ENCODE results near the gene CNOT3. TPM values are rescaled to one million over a fixed set of nuclear protein-coding genes. Genes with fewer than 3 reads are reported as not detected.

The CNOT3 gene
- total RNA-seq, 2 donors from 2014 or later, result 22.4 to 51.4 TPM

DNA sequence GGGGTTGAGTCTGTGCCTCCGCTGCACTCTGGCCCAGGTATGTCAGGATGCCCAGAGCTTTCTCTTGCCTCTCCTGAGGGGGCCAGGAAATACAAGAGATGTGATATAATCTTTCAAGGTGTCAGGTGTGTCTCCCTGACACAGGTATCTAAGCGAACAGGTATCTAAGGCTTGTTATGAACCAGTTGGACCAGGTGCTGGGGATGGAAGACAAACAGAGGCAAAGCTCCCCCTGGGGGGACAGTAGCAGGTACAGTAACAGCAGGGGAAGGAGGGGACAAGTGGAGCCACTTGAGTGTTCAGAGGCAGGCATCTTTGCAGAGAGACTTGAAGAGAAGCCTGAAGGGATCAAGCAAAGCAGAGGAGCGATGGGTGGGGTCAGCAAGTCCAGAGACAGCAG, 19.4 kb downstream of the CNOT3 start:
- Histone ChIP-seq H3K4me3 (no peak overlapping the region), H3K27me3 (no peaks in the 10 kb centered on the region), H3K9me3 (no peaks in the 10 kb centered on the region), H3K27ac (no peak overlapping the region), H3K4me1 (peaks cover 34% of the 10 kb centered on the region), H3K36me3 (replicated peaks in 1 of 2; ENCODE audit: insufficient read depth in 1 of 2, low read depth in 2 of 2) (peaks cover 5 to 28% of the 10 kb centered on the region in 2 donors)
- DNase-seq (no peak), ATAC-seq (no peak)
- intact Hi-C loops (cut with DNase I), result no loop called here
- WGBS, 2 donors, result 79 to 83% methylated on average over 3 of the region's 3 CpGs
- TF ChIP-seq CTCF (IDR thresholded peaks at IDR 0.05), result no peak
- TF ChIP-seq POLR2A (IDR thresholded peaks at IDR 0.05), result no peak

- intact Hi-C loops (cut with DNase I), result no loop called here
- Histone ChIP-seq H3K4me1 (peaks cover 42% of the 10 kb centered on the region), H3K36me3 (replicated peaks in 1 of 2; ENCODE audit: insufficient read depth in 1 of 2, low read depth in 2 of 2) (peaks cover 5 to 13% of the 10 kb centered on the region in 2 donors), H3K4me3 (peak overlapping the region; percentile 30 to 59), H3K9me3 (no peaks in the 10 kb centered on the region), H3K27me3 (no peaks in the 10 kb centered on the region), H3K27ac (peak overlapping the region; percentile 80 to 96 (median 93))
- WGBS, 2 donors, result 5 to 6% methylated on average over 7 to 19 of the region's 19 CpGs
- no peak for ATAC-seq
- TF ChIP-seq POLR2A (IDR thresholded peaks at IDR 0.05), result no peak
- no peak for TF ChIP-seq CTCF (IDR thresholded peaks at IDR 0.05)
- DNase-seq, result no peak
Measured at GRCh38 chr19:54158812-54159351, 21.3 kb downstream of the CNOT3 start.

- Histone ChIP-seq H3K27ac (peak within 1 kb of the TSS; percentile 86 to 96 (median 93)), H3K4me3 (peak within 1 kb of the TSS; percentile 30 to 59), H3K36me3 (replicated peaks in 1 of 2; ENCODE audit: insufficient read depth in 1 of 2, low read depth in 2 of 2) (peaks cover 5 to 11% of the 10 kb centered on the region in 2 donors), H3K9me3 (no peaks in the 10 kb centered on the region), H3K27me3 (no peaks in the 10 kb centered on the region), H3K4me1 (peaks cover 46% of the 10 kb centered on the region)
- 0% methylated on average over 70 to 72 of the region's 72 CpGs for WGBS, 2 donors
- ATAC-seq (peak; percentile 93), DNase-seq (peak; percentile 100)
- TF ChIP-seq CTCF (IDR thresholded peaks at IDR 0.05) (peak in 5 of 7 experiments; percentile 7 to 54 (median 41)), POLR2A (IDR thresholded peaks at IDR 0.05) (peak; percentile 54 to 82 (median 79))
- intact Hi-C loops (cut with DNase I), result no loop called here
Measured at GRCh38 chr19:54159352-54160181, 22.0 kb downstream of the CNOT3 start, which contains the start of gene LENG1. TSS of gene LENG1 (minus strand) at chr19:54159721. CDS start at chr19:54159695, 26 bp downstream.

- H3K4me3 ChIP-seq, result peak overlapping the region; percentile 3 to 29
- ATAC-seq (no peak), DNase-seq (no peak)
- no peaks in the 10 kb centered on the region for H3K9me3 ChIP-seq
- peaks cover 5 to 9% of the 10 kb centered on the region in 2 donors for H3K36me3 ChIP-seq (replicated peaks in 1 of 2; ENCODE audit: insufficient read depth in 1 of 2, low read depth in 2 of 2)
- no peaks in the 10 kb centered on the region for H3K27me3 ChIP-seq
- H3K4me1 ChIP-seq, result peaks cover 48% of the 10 kb centered on the region
- intact Hi-C loops (cut with DNase I), result no loop called here
- no peak for TF ChIP-seq POLR2A (IDR thresholded peaks at IDR 0.05)
- no peak for TF ChIP-seq CTCF (IDR thresholded peaks at IDR 0.05)
- WGBS, 2 donors, result 2% methylated on average over 18 to 28 of the region's 28 CpGs
- peak overlapping the region; percentile 82 to 96 (median 90) for H3K27ac ChIP-seq
Measured at GRCh38 chr19:54160182-54160811, 22.7 kb downstream of the CNOT3 start.

All from body of pancreas (tissue), 4 donors.